ENCODE measurements around the gene IL12B.

IL12B gene

DNA sequence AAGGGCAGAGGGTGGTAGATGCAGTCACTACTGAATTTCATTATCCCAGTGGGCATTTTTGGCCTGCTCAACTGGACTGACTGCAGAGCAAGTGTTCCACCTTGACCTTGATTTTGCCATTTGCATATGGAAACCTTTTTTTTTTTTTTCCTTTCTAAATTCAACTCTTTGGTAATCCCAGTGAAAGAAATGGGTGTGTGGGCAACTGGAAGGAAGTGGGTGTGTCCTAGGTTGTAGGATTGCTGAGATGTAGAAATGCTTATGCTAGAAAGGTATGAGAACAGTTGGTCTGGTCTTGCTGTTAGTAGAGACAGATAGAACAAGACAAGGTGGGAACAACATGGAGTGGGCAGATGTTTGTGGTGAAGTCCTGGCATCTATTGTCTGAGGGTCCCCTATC lies 7.8 kb upstream of the IL12B start:
- Histone ChIP-seq H3K4me1 (peaks cover 23 to 89% (median 63%) of the 10 kb centered on the region in 10 experiments), H3K27ac (peak overlapping the region in 10 of 11 experiments; percentile 47 to 88 (median 68); a peak in 19 of 22 replicates), H3K4me3 (peak overlapping the region in 1 of 10 experiments; percentile 51; a peak in 2 of 20 replicates), H3K9me3 (replicated peaks in 1 of 11) (peaks cover 0 to 5% (median 0%) of the 10 kb centered on the region in 11 experiments; a peak in 3 of 22 replicates), H3K36me3 (no peaks in the 10 kb centered on the region), H3K4me2 (peak overlapping the region; percentile 32 to 81 (median 72); a peak in 21 of 22 replicates), H3K9ac (peak overlapping the region in 6 of 11 experiments; percentile 24 to 64 (median 60); a peak in 9 of 22 replicates), H3K27me3 (no peaks in the 10 kb centered on the region), H4K20me1 (no peaks in the 10 kb centered on the region)
- TF ChIP-seq Cebpa-rat (IDR thresholded peaks at IDR 0.05), result no peak

DNA sequence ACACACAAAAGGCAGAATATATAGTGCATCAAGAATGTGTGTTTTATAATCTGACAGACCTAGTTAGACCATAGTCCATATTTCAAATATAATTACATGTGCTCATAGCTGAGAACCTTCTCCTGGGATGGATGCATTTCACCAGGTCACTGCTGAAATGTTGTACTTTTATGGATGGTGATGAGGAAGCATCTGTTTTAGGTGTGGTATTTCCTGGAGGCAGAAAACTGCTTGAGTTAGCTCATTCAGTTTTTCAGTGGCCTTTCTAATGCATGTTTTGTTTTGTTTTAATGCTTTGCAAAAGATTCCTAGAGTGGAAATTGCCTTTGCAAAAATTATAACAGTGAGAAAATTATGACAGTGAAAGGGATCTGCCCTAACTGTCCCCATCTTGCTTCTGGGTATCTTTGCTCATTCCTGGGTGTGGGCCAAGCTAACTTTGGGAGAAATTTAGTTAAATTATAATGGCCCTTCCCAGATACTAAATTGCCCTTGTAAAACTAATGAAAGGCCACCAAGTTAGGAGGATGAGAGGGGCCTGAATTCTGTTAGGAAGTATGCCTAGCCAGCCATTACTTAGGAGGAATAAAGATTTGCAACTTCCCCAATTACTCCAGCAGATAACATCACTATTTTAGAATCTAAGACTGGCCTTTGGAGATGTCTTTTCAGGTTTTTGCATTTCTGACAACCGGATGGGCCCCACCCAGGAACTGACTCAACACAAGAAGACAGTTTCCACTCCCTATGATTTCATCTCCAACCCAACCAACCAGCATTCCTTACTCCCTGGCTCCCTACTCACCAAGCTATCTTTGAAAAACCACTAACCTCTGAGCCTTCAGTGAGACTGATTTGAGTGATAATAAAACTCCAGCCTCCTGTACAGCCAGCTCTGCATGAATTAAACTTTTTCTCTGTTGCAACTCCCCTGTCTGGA lies 7.0 kb upstream of the IL12B start:
- TF ChIP-seq Cebpa-rat (IDR thresholded peaks at IDR 0.05), result no peak
- peaks cover 31 to 89% (median 66%) of the 10 kb centered on the region in 10 experiments for H3K4me1 ChIP-seq
- H3K9ac ChIP-seq, result peak overlapping the region in 6 of 11 experiments; percentile 24 to 64 (median 60); a peak in 9 of 22 replicates
- H4K20me1 ChIP-seq, result peaks cover 0 to 5% (median 0%) of the 10 kb centered on the region in 11 experiments; a peak in 1 of 22 replicates
- no peaks in the 10 kb centered on the region for H3K9me3 ChIP-seq (replicated peaks in 1 of 11)
- peak overlapping the region in 10 of 11 experiments; percentile 47 to 88 (median 68); a peak in 19 of 22 replicates for H3K27ac ChIP-seq
- H3K4me3 ChIP-seq, result peak overlapping the region in 1 of 10 experiments; percentile 51; a peak in 2 of 20 replicates
- no peaks in the 10 kb centered on the region for H3K27me3 ChIP-seq
- H3K36me3 ChIP-seq, result no peaks in the 10 kb centered on the region
- H3K4me2 ChIP-seq, result peak overlapping the region; percentile 32 to 81 (median 72)

DNA sequence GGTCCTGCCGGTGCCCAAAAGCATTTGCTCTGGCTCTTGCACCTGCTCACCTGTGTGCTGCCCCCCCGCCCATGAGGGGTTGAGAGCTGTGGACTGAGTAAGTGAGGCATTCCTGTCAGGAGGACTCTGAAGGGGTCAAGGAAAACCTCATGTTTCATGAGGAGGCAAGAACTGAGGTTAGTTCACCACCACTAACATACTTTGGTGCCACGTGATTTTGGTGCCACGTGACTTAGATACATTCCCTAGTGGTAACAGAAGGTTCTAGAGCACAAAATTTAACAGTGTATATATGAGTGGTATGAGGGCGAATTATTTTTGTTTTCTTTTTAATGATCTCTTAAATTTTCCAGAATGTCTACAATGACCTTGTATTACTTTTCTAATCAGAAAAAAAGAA lies 6.3 kb upstream of the IL12B start:
- Histone ChIP-seq H4K20me1 (peaks cover 0 to 6% (median 0%) of the 10 kb centered on the region in 11 experiments; a peak in 1 of 22 replicates), H3K4me2 (peak overlapping the region in 8 of 11 experiments; percentile 45 to 81 (median 75); a peak in 16 of 22 replicates), H3K27me3 (no peaks in the 10 kb centered on the region), H3K9me3 (replicated peaks in 1 of 11) (no peaks in the 10 kb centered on the region), H3K36me3 (no peaks in the 10 kb centered on the region), H3K27ac (peak overlapping the region in 8 of 11 experiments; percentile 14 to 88 (median 74); a peak in 11 of 22 replicates), H3K9ac (peak overlapping the region in 1 of 11 experiments; percentile 60; a peak in 1 of 22 replicates), H3K4me1 (peaks cover 35 to 89% (median 66%) of the 10 kb centered on the region in 10 experiments), H3K4me3 (no peak overlapping the region)
- no peak for TF ChIP-seq Cebpa-rat (IDR thresholded peaks at IDR 0.05)

DNA sequence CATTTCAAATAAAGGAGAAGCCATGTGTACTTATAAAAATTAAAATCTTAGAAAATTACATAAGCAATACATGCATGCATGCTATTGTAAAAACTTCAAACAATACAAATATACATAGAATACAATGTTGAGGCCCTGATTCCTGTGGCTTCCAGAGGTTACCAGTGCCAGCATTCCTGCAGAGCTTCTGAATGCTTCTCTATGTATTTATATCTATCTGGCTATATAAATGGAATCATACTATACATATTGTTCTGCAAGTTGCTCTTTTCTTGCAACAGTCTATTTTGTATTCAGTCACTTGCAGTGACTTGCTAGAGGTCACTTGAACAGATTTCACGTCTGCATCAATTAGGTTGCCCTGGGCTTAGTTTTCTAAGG lies 3.2 kb upstream of the IL12B start:
- peaks cover 0 to 6% (median 0%) of the 10 kb centered on the region in 11 experiments; a peak in 1 of 22 replicates for H4K20me1 ChIP-seq
- no peak overlapping the region for H3K9ac ChIP-seq
- peaks cover 51 to 83% (median 74%) of the 10 kb centered on the region in 10 experiments for H3K4me1 ChIP-seq
- H3K9me3 ChIP-seq (replicated peaks in 1 of 11), result no peaks in the 10 kb centered on the region
- no peak overlapping the region for H3K4me3 ChIP-seq
- no peaks in the 10 kb centered on the region for H3K27me3 ChIP-seq
- no peak for TF ChIP-seq Cebpa-rat (IDR thresholded peaks at IDR 0.05)
- peak overlapping the region in 9 of 11 experiments; percentile 71 to 96 (median 85); a peak in 14 of 22 replicates for H3K4me2 ChIP-seq
- peak overlapping the region in 2 of 11 experiments; percentile 13 to 68; a peak in 2 of 22 replicates for H3K27ac ChIP-seq
- H3K36me3 ChIP-seq, result no peaks in the 10 kb centered on the region

DNA sequence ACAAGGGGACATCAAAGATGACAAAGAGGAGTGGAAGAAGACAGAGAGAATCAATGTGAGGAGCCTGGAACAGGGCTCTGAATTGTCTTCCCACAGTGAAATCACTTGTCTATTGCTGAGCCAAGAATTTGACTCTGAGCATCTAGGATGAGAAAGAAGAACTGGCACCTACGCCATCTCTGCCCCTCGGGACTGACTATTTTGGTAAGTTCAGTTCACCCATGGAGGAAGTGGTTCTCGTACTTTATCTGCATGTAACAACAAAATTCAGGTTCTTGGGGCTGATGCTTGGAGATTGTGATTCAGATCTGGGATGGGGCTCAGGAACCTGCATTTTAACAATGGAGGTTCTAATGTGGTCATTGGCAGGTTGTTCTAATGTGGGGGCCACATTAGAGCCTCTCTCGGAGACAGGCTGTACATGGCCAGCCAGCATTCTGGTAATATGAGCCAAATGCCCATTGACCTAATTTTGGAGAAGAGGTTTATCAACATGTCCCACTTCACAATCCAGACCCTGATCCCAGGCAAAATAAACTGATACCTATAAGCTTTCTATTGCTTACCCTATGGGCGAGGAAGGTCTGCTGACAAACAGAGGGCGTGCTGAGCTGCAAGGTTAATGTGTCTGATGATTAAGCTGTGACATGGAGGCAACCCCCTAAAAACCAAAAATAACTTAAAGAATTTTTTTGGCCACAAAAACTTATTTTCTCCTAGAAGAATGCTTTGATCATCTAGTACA lies 2.7 kb upstream of the IL12B start:
- peak overlapping the region in 1 of 10 experiments; percentile 11; a peak in 1 of 20 replicates for H3K4me3 ChIP-seq
- H3K36me3 ChIP-seq, result no peaks in the 10 kb centered on the region
- H3K9ac ChIP-seq, result peak overlapping the region in 6 of 11 experiments; percentile 0 to 82 (median 30); a peak in 4 of 22 replicates
- TF ChIP-seq Cebpa-rat (IDR thresholded peaks at IDR 0.05), result no peak
- H3K27ac ChIP-seq, result peak overlapping the region in 8 of 11 experiments; percentile 20 to 76 (median 59); a peak in 11 of 22 replicates
- peaks cover 48 to 77% (median 69%) of the 10 kb centered on the region in 10 experiments for H3K4me1 ChIP-seq
- H3K4me2 ChIP-seq, result peak overlapping the region; percentile 71 to 96 (median 85)
- no peaks in the 10 kb centered on the region for H3K27me3 ChIP-seq
- H3K9me3 ChIP-seq (replicated peaks in 1 of 11), result no peaks in the 10 kb centered on the region
- H4K20me1 ChIP-seq, result peaks cover 0 to 6% (median 0%) of the 10 kb centered on the region in 11 experiments; a peak in 1 of 22 replicates

DNA sequence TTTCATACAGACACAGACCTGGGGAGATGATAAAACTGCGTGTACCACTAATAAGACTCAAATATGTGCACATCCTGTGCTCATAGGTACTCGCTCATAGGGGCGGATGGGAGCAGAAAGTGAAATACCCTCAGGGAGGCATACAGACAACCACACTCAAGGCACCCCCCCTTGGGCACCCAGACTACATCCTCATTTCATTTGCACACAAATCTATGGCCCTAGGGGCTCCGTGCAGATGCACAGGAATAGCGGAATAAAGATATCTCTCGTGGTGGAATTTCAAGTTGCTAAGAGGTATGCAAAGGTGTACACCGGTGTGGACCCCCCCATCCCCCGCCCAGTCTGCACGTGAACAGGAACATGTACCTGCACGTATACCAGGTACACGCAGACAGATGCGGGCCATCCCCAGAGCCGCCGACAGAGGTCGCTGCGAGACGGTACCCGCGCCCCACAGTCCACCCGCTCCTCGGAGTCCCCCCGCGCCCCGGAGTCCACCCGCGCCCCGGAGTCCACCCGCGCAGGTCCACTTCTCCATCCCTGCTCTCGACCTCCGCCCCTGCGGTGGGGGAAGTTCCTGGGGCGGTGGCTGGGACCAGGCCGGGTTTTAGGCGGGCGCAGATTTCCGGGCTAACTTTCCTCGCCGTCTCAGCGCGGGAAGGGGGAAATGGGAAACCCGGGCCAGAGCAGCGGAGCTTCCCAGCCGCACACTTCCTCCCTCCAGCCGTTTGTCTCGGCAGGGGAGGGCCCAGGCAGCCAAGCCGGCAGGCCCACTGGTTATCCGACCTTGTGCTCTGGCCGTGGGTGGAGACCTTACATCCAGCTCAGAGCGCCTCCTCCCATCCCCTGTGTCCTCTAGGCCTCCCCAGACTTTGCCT lies 1.0 kb upstream of the IL12B start:
- Histone ChIP-seq H3K4me2 (peak overlapping the region; percentile 71 to 96 (median 85)), H3K9me3 (replicated peaks in 1 of 11) (no peaks in the 10 kb centered on the region), H3K9ac (peak overlapping the region; percentile 25 to 82 (median 68); a peak in 19 of 22 replicates), H3K4me1 (peaks cover 36 to 61% (median 52%) of the 10 kb centered on the region in 10 experiments), H3K27ac (peak overlapping the region in 9 of 11 experiments; percentile 65 to 77 (median 74); a peak in 18 of 22 replicates), H3K4me3 (peak overlapping the region; percentile 45 to 66 (median 55)), H3K36me3 (no peaks in the 10 kb centered on the region), H3K27me3 (no peaks in the 10 kb centered on the region), H4K20me1 (peaks cover 0 to 6% (median 0%) of the 10 kb centered on the region in 11 experiments; a peak in 1 of 22 replicates)
- no peak for TF ChIP-seq Cebpa-rat (IDR thresholded peaks at IDR 0.05)

DNA sequence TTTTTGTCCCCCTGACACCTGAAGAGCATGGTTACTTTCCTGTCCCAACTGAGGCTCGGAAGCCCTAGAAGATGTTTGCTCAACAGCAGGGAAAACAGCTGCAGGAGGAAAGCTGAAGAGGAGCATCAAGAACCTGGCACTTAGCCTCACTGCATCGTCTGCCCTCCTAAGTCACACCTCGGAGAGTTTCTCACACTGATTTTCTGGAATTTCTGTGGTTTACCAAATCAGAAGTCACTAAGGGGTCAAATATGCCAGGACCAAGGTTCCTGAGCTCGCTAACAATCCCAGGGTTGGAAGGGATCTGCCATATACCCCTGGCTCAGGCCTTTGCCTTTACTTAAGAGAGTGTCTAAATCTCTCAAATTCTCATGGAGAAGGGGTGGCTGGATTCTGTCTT lies 5.3 kb downstream of the IL12B start:
- no peaks in the 10 kb centered on the region for H3K36me3 ChIP-seq

More for the DNA sequence above, 5.3 kb downstream of the IL12B start:
- H3K9me3 ChIP-seq (replicated peaks in 1 of 11), result peaks cover 0 to 8% (median 0%) of the 10 kb centered on the region in 11 experiments; a peak in 1 of 22 replicates
- H4K20me1 ChIP-seq, result no peaks in the 10 kb centered on the region
- no peak overlapping the region for H3K9ac ChIP-seq
- H3K4me3 ChIP-seq, result no peak overlapping the region
- H3K4me2 ChIP-seq, result no peak overlapping the region
- TF ChIP-seq Cebpa-rat (IDR thresholded peaks at IDR 0.05), result no peak
- peaks cover 0 to 3% (median under 1%) of the 10 kb centered on the region in 10 experiments; a peak in 14 of 20 replicates for H3K4me1 ChIP-seq
- H3K27me3 ChIP-seq, result no peaks in the 10 kb centered on the region
- no peak overlapping the region for H3K27ac ChIP-seq
